K562 (cell line): ENCODE measurements around the gene LACTBL1.
"Not testable (repeated sequence)": the region's sequence is repeated elsewhere in the genome, so short reads cannot be mapped to it uniquely, and the experiment has no call there.

Experiments
- CAMTA2 ChIP-seq: fragments of 250-450 bp; sonication (Bioruptor Pico); conservative IDR thresholded peaks from 2 replicates; pipeline ENCODE4 v1.5.1; 2022
- CBX3 ChIP-seq, 2 experiments: IDR thresholded peaks; 1 replicate in 1 of 2; 2 replicates in 1 of 2; pipeline ENCODE4 v1.6.1; 2012; ENCODE audit warnings: inconsistent platforms in 2 of 2, low read length in 2 of 2, borderline replicate concordance in 1 of 2, control low read depth in 1 of 2
- CHD2 ChIP-seq: IDR thresholded peaks from 2 replicates; pipeline ENCODE4 v1.6.1; 2011; ENCODE audit warnings: low read depth, low read length
- EP300 ChIP-seq: IDR thresholded peaks from 2 replicates; pipeline ENCODE4 v1.6.1; 2012; ENCODE audit warnings: low read length, improper control_type of control experiment
- JUND ChIP-seq, 2 experiments: IDR thresholded peaks; 2 replicates in 1 of 2; 3 replicates in 1 of 2; pipeline ENCODE4 v1.6.1; 2011; ENCODE audit warnings: borderline replicate concordance in 2 of 2, low read depth in 2 of 2, low read length in 2 of 2, improper control_type of control experiment in 1 of 2, missing biosample characterization in 1 of 2, missing genetic modification characterization in 1 of 2, missing genetic modification reagents in 1 of 2
- POLR2A ChIP-seq: fragments of 450-650 bp; conservative IDR thresholded peaks from 2 replicates; pipeline ENCODE4 v1.6.1; 2016
- POLR3A ChIP-seq: IDR thresholded peaks from 2 replicates; pipeline ENCODE4 v1.6.1; 2011; ENCODE audit warnings: borderline replicate concordance, mild to moderate bottlenecking, moderate library complexity; ENCODE audit not compliant: insufficient read length, insufficient read depth; ENCODE audit errors: extremely low read depth
- SAFB2 ChIP-seq: fragments of 200-400 bp; formaldehyde crosslinking; IDR thresholded peaks from 2 replicates; pipeline ENCODE4 v1.6.1; 2018; ENCODE audit warnings: borderline replicate concordance, low read length, low read depth, moderate library complexity; ENCODE audit not compliant: severe bottlenecking
- SMC3 ChIP-seq: conservative IDR thresholded peaks from 2 replicates; pipeline ENCODE4 v1.6.1; 2011; ENCODE audit warnings: low read depth, low read length, improper control_type of control experiment; ENCODE audit not compliant: insufficient read depth
- TF ChIP-seq, protein P1 (sequence below), 2 experiments: fragments of 450-650 bp; IDR thresholded peaks; 2 replicates each; pipeline ENCODE4 v1.6.1; 2016; ENCODE audit warnings: mild to moderate bottlenecking in 2 of 2, borderline replicate concordance in 1 of 2, low read depth in 1 of 2, moderate library complexity in 1 of 2
- TF ChIP-seq, protein P2 (sequence below), 3 experiments: IDR thresholded peaks in 2 of 3; conservative IDR thresholded peaks in 1 of 3; 2 replicates each; pipeline ENCODE4 v1.5.1; 2011 to 2012; ENCODE audit warnings: low read length in 3 of 3, mild to moderate bottlenecking in 3 of 3, control low read depth in 2 of 3, improper control_type of control experiment in 1 of 3, inconsistent platforms in 1 of 3, low read depth in 1 of 3, mixed read lengths in 1 of 3, moderate library complexity in 1 of 3; ENCODE audit not compliant: insufficient read depth in 2 of 3
- TF ChIP-seq, protein P3 (sequence below): fragments of 150-350 bp; IDR thresholded peaks from 2 replicates; pipeline ENCODE4 v1.6.1; 2014; ENCODE audit warnings: low read depth, mild to moderate bottlenecking, low read length, borderline replicate concordance

DNA sequence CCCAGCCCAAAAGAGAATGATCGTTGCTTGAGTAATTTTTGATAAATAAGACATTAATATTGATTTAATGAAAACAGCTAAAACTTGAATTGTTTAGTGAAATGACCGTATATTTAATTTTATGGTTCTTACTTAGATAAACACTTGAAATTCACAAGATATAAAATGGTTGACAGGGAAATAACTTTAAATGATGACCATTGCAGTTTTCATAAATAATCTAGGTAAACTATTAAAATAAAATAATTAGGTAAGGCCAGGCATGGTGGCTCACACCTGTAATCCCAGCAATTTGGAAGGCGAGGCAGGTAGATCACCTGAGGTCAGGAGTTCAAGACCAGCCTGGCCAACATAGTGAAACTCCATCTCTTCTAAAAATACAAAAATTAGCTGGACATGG, 19.7 kb upstream of the LACTBL1 start:
- not testable (repeated sequence) for TF ChIP-seq JUND (IDR thresholded peaks at IDR 0.05; ENCODE audit: borderline replicate concordance, low read depth, low read length); JUND (tag; IDR thresholded peaks at IDR 0.05; ENCODE audit: borderline replicate concordance, low read depth, low read length); EP300; CBX3 (IDR thresholded peaks at IDR 0.05; ENCODE audit: borderline replicate concordance in 1 of 2, low read length in 2 of 2); SMC3; CAMTA2 (CRISPR knock-in tag); POLR2A; POLR3A; CHD2; SAFB2
- TF ChIP-seq, protein P1, sequence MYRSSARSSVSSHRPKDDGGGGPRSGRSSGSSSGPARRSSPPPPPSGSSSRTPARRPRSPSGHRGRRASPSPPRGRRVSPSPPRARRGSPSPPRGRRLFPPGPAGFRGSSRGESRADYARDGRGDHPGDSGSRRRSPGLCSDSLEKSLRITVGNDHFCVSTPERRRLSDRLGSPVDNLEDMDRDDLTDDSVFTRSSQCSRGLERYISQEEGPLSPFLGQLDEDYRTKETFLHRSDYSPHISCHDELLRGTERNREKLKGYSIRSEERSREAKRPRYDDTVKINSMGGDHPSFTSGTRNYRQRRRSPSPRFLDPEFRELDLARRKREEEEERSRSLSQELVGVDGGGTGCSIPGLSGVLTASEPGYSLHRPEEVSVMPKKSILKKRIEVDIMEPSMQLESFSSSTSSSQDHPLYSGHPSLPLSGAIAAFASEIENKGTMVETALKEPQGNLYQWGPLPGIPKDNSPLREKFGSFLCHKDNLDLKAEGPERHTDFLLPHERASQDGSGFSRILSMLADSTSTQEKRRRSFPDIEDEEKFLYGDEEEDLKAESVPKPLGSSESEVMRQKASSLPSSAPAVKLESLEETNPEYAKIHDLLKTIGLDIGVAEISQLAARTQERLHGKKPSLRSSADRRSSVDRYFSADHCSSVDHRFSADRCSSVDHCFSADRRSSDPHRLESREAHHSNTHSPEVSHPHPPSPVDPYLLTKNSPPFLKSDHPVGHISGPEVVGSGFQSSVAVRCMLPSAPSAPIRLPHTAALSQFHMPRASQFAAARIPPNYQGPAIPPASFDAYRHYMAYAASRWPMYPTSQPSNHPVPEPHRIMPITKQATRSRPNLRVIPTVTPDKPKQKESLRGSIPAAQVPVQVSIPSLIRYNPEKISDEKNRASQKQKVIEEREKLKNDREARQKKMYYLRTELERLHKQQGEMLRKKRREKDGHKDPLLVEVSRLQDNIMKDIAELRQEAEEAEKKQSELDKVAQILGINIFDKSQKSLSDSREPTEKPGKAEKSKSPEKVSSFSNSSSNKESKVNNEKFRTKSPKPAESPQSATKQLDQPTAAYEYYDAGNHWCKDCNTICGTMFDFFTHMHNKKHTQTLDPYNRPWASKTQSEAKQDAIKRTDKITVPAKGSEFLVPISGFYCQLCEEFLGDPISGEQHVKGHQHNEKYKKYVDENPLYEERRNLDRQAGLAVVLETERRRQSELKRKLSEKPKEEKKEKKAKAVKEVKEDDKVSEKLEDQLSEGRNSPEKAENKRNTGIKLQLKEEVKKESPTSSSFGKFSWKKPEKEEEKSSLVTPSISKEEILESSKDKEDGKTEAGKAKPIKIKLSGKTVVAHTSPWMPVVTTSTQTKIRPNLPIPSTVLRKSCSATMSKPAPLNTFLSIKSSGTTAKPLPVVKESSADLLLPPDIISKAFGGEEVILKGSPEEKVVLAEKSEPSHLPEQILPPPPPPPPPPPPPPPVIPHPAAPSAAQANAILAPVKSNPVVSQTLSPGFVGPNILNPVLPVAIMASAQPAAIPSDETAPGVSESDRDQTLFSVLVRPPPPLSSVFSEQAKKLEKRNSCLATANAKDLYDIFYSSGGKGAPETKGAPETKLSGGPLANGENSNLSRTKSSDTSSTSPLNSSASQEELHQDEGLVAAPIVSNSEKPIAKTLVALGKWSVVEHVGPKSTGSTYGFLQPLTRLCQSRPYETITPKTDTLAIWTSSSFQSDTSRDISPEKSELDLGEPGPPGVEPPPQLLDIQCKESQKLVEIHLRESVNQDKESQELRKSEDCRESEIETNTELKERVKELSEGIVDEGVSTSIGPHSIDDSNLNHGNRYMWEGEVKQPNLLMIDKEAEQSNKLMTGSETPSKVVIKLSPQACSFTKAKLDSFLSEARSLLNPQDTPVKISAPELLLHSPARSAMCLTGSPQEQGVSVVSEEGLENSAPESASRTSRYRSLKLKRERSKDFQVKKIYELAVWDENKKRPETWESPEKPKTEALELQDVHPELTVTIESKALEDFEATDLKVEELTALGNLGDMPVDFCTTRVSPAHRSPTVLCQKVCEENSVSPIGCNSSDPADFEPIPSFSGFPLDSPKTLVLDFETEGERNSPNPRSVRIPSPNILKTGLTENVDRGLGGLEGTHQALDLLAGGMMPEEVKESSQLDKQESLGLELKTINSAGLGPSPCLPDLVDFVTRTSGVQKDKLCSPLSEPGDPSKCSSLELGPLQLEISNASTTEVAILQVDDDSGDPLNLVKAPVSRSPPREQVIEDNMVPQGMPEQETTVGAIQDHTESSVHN (IDR thresholded peaks at IDR 0.05; ENCODE audit: borderline replicate concordance in 1 of 2, low read depth in 1 of 2): not testable (repeated sequence)
- TF ChIP-seq, protein P2, sequence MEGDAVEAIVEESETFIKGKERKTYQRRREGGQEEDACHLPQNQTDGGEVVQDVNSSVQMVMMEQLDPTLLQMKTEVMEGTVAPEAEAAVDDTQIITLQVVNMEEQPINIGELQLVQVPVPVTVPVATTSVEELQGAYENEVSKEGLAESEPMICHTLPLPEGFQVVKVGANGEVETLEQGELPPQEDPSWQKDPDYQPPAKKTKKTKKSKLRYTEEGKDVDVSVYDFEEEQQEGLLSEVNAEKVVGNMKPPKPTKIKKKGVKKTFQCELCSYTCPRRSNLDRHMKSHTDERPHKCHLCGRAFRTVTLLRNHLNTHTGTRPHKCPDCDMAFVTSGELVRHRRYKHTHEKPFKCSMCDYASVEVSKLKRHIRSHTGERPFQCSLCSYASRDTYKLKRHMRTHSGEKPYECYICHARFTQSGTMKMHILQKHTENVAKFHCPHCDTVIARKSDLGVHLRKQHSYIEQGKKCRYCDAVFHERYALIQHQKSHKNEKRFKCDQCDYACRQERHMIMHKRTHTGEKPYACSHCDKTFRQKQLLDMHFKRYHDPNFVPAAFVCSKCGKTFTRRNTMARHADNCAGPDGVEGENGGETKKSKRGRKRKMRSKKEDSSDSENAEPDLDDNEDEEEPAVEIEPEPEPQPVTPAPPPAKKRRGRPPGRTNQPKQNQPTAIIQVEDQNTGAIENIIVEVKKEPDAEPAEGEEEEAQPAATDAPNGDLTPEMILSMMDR (IDR thresholded peaks at IDR 0.05 in 2 of 3, conservative IDR thresholded peaks at IDR 0.05 in 1 of 3; ENCODE audit: insufficient read depth in 2 of 3, low read depth in 1 of 3, low read length in 3 of 3): not testable (repeated sequence)
- TF ChIP-seq, protein P3, sequence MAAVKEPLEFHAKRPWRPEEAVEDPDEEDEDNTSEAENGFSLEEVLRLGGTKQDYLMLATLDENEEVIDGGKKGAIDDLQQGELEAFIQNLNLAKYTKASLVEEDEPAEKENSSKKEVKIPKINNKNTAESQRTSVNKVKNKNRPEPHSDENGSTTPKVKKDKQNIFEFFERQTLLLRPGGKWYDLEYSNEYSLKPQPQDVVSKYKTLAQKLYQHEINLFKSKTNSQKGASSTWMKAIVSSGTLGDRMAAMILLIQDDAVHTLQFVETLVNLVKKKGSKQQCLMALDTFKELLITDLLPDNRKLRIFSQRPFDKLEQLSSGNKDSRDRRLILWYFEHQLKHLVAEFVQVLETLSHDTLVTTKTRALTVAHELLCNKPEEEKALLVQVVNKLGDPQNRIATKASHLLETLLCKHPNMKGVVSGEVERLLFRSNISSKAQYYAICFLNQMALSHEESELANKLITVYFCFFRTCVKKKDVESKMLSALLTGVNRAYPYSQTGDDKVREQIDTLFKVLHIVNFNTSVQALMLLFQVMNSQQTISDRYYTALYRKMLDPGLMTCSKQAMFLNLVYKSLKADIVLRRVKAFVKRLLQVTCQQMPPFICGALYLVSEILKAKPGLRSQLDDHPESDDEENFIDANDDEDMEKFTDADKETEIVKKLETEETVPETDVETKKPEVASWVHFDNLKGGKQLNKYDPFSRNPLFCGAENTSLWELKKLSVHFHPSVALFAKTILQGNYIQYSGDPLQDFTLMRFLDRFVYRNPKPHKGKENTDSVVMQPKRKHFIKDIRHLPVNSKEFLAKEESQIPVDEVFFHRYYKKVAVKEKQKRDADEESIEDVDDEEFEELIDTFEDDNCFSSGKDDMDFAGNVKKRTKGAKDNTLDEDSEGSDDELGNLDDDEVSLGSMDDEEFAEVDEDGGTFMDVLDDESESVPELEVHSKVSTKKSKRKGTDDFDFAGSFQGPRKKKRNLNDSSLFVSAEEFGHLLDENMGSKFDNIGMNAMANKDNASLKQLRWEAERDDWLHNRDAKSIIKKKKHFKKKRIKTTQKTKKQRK: not testable (repeated sequence)
